Activated CD4-positive, alpha-beta memory T cell treated with anti-CD3 and anti-CD28 coated beads, Interleukin-2, amount 10 ng/mL, durations not matched to agents 7 days and 5 days (primary cell): ENCODE measurements around the gene CD248. TPM values are rescaled to one million over a fixed set of nuclear protein-coding genes. Genes with fewer than 3 reads are reported as not detected.

ENCODE experiments used
- CTCF ChIA-PET: fragments of 350-600 bp; sonication (Branson Sonifier 250); formaldehyde crosslinking; loops from one replicate; lab custom pipeline; 2021; ENCODE audit warnings: antibody characterized with exemption, inconsistent platforms; lab: Charles Lee
- POLR2A ChIA-PET: fragments of 350-600 bp; sonication (Branson Sonifier 250); formaldehyde crosslinking; loops from one replicate; lab custom pipeline; 2021; ENCODE audit warnings: antibody characterized with exemption; lab: Charles Lee
- DNase-seq: peaks from one replicate; pipeline ENCODE4 v3.0.0-alpha.2; 2020
- H3K27ac Mint-ChIP-seq: one replicate; pipeline ENCODE4 v1.8.0; 2021; ENCODE audit warnings: mild to moderate bottlenecking, mixed read lengths
- H3K27me3 Mint-ChIP-seq: one replicate; pipeline ENCODE4 v1.8.0; 2021; ENCODE audit warnings: mixed read lengths
- H3K36me3 Mint-ChIP-seq: one replicate; pipeline ENCODE4 v1.8.0; 2021; ENCODE audit warnings: low read depth, mixed read lengths
- H3K4me1 Mint-ChIP-seq: one replicate; pipeline ENCODE4 v1.8.0; 2021; ENCODE audit warnings: mixed read lengths
- H3K4me3 Mint-ChIP-seq: one replicate; pipeline ENCODE4 v1.8.0; 2021; ENCODE audit warnings: mild to moderate bottlenecking, mixed read lengths
- H3K9me3 Mint-ChIP-seq: one replicate; pipeline ENCODE4 v1.8.0; 2021; ENCODE audit warnings: mixed read lengths
- total RNA-seq, 2 experiments: library from RNA; stranded (reverse); gene quantifications; one replicate each; pipeline ENCODE4 v1.2.3, GENCODE V29; 2021

The CD248 gene
- total RNA-seq, 2 experiments from 2014 or later: not detected

DNA sequence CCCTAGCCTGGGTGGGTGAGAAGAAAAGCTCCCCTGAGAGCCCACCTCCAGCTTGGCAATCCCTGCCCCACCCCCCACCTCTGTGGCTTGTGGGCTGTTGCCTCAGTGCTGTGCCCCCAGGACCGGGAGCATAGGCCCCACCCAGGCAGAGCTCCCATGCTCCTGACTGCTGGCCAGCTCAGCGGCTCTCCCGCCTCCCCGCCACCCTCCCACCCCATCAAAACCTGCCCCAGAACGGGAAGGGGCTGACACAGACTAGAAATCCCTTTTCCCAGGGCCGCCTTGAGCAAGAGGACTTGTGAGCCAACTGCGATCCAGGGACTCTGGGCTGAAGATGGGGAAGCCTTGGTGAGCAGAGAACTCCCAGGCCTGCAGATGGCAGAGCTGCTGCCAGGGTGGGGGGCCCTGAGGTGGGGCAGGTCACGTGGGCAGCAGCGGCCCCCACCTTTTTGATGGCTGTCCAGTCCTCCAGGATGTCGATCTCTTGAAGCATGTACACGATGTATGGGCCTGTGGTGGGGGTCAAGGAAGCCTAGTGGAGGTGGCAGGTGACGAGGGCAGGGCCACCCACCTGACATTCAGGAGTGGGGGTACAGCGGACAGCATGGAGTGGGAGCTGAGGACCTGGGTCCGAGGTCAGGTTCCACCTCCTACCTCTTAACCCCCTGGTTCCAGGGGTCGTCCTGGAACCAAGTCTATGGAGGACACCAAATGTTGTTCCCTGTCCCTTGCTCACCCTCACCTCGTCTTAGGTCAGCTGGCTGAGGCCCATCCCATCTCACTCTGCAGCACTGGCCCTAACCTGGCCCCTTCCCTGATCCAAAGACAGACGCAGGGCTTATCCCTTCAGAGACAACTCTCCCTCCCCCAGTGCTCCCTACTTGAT lies 21.7 kb upstream of the CD248 start:
- Mint-ChIP-seq H3K27ac (no peak overlapping the region), H3K9me3 (no peaks in the 10 kb centered on the region), H3K4me3 (no peak overlapping the region), H3K4me1 (peaks cover 37% of the 10 kb centered on the region), H3K27me3 (peaks cover 4% of the 10 kb centered on the region), H3K36me3 (peaks cover 40% of the 10 kb centered on the region)
- POLR2A ChIA-PET: interaction anchor here (1.4 kb wide), 1 partner anchor 27 kb away, joined by 3 read pairs; no protein-coding TSS in a partner anchor
- no peak for DNase-seq
- CTCF ChIA-PET: interaction anchor here (0.5 to 1.2 kb wide), 2 partner anchors 13 to 27 kb away, joined by 3 to 5 read pairs; no protein-coding TSS in a partner anchor

DNA sequence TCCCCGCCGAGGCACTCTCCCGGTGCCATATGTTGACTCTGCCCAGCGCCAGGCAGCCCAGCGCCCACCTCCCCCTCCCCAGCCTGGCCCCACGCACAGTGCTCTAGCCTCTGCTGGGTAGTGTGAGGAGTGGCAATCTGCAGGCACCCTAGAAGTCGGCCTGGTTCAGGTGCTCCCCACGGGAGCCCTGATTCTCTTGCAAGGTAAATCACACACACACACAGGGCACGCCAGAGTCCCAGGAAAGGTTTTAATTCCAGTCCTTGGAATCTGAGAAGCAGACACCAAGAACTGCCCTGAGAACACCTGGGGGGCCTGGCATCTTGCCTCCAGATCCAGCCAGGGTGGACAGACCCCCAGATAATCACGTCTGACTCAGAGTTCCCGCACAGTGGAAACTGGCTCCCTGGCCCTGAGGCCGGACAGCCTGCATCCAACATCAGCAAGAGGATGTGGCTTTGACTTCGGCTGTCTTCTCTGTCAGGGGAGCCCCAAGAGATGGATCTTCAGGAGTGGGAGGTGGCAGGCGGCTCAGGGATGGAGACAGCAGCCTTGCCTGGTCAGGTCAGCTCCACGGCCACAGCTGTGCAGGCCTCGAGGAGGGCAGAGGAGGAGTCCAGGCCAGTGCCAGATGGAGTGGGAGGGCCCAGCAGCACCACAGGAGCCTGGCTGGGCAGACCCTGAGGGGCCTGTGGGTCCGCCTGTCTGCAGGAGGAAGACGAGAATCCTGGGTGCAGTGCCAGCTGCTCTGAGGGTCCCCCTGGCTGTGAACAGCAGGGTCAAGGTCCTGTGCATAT lies 20.5 kb upstream of the CD248 start:
- H3K36me3 Mint-ChIP-seq: peaks cover 32% of the 10 kb centered on the region
- ChIA-PET CTCF (interaction anchor here (1.2 kb wide), 1 partner anchor 26 kb away, joined by 5 read pairs; no protein-coding TSS in a partner anchor), POLR2A (interaction anchor here (1.0 to 3.8 kb wide), 3 partner anchors 25 to 47 kb away, joined by 3 to 19 read pairs (median 3); no protein-coding TSS in a partner anchor)
- H3K4me1 Mint-ChIP-seq: peaks cover 28% of the 10 kb centered on the region
- no peaks in the 10 kb centered on the region for H3K9me3 Mint-ChIP-seq
- H3K4me3 Mint-ChIP-seq: no peak overlapping the region
- DNase-seq: no peak
- H3K27me3 Mint-ChIP-seq: peaks cover 4% of the 10 kb centered on the region
- H3K27ac Mint-ChIP-seq: no peak overlapping the region

DNA sequence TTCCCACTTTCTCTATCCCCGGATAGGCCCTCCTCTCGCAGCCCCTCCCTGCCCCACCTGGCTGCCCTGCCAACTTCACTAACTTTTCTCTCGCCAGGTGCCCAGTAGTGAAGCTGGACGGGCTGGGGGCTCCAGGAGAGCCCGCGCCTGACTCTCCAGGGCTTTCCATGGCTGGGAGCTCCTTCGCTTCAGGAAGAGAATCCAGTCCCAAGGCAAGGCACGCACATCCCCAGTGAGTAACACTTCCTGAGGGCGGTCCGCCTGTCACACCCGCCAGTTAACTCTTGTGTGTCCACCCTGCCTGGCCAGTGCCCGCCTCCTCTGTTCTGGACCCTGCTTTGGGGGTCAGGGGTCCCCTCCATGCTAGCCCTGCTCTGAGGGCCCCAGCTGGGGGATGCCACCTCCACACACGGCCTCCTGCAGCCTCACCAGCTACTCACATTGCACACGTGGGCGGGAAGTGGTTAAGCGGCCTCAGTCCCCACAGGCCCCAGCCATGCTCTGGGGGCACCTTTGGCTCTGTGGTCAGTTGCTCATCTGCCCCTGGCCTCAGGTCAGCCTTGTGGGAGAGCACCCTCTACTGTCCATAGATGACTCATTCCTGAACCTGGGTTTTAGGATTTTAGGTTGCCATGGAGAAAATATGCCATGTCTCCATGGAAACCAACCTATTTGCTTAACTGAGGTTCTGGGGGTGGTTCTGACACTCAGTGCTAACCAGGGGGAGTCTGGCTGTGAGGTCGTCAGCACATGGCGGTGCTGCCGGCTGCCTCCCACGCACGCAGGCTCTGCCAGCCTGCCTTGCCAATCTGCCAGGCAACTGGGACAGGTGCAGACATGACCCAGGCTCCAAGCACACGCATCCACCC lies 19.6 kb upstream of the CD248 start, which contains the start of gene RIN1:
RIN1 (minus strand) TSS at position 201 of the 869 bp plus-strand sequence; CDS start at position 169, 32 bp downstream.
- H3K9me3 Mint-ChIP-seq: no peaks in the 10 kb centered on the region
- CTCF ChIA-PET: interaction anchor here (0.6 to 2.2 kb wide), 3 partner anchors 24 to 84 kb away, joined by 3 to 23 read pairs (median 4); no protein-coding TSS in a partner anchor
- peaks cover 4% of the 10 kb centered on the region for H3K27me3 Mint-ChIP-seq
- H3K36me3 Mint-ChIP-seq: peaks cover 24% of the 10 kb centered on the region
- peak within 1 kb of the TSS; percentile 21 for H3K27ac Mint-ChIP-seq
- no peak within 1 kb of the TSS for H3K4me3 Mint-ChIP-seq
- POLR2A ChIA-PET: interaction anchor here (0.7 to 3.8 kb wide), 6 partner anchors 7 to 47 kb away, joined by 3 to 19 read pairs (median 4); partner anchors contain the start of genes BRMS1 and SLC29A2
- peaks cover 25% of the 10 kb centered on the region for H3K4me1 Mint-ChIP-seq
- peak; percentile 70 for DNase-seq

DNA sequence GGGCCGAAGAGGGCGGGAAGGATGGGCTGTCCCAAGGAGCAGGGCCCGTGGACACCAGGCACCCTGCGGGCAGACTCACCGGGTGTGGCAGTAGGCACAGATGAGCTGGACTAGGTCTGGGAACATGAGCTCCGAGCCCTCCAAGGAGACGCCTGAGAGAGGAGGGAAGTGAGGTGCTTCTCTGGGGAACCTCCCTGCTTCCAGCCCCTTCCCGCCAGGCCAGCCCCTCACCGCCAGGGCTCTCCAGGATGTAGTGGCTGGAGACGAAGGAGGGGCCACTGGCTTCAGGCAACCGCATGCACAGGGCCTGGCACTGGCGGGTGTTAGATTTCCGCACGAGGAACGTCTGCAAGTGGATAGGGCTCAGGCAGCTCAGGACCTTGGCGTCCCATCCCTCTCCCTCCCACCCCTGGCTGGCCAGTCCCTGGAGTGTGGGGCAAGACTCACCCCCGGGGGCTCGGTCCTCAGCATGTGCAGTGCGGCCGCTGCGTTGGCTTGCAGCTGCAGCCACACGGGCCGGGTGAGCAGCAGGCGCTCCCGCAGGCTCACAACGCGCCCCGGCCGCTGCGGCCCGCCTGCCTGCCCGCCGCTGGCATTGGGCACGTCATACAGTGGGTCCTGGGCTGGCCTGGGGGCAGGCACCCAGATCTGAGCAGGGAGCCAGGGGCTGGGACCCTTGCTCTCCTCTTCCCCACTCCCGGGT lies 18.8 kb upstream of the CD248 start:
- peaks cover 25% of the 10 kb centered on the region for H3K4me1 Mint-ChIP-seq

DNA sequence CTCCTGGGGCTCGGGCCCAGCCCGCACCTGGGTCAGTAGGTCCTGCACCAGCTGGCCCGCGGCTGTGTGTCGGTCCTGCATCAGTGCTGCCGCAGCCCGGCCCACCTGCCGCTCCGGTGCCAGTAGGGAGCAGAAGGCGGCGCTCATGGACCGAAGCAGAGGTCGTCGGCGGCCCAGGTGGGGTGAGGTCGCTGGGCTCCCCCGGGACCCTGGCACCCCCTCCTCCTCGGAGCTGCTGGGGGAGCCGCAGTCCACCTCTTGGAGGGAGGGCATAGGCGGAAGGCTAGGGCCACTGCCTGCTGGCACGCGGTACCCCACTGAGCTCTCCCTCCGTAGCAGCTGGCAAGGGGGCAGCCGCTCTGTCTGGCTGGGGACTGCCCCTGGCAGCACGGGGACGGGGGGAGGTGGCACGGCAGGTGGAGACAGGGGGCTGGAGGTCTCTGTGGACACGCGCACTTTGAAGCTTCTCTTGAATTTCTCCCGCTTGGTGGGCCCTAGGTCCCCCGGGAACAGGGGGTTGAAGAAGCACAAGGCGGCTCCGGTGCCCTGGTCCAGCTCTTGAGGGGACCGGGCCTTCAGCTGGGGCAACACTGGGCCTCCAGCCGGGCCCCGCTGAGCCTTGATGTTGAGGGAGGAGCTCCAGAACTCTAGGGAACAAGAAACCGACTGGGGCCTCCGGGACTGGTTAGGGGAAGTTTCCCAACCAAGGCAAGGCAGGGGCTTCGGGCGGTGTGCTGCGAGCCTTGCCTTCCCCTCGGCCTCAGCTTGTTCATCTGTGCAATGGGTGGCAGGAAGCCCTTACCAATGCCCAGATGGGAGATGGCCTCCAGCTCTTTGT lies 18.0 kb upstream of the CD248 start:
- Mint-ChIP-seq H3K36me3 (peaks cover 16% of the 10 kb centered on the region), H3K4me3 (no peak overlapping the region), H3K9me3 (no peaks in the 10 kb centered on the region), H3K4me1 (peaks cover 25% of the 10 kb centered on the region), H3K27ac (no peak overlapping the region), H3K27me3 (peaks cover 4% of the 10 kb centered on the region)
- ChIA-PET CTCF (interaction anchor here (0.8 to 2.2 kb wide), 5 partner anchors 11 to 313 kb away, joined by 3 to 23 read pairs (median 4); partner anchors contain the start of gene SLC29A2), POLR2A (interaction anchor here (0.7 to 3.8 kb wide), 6 partner anchors 9 to 46 kb away, joined by 3 to 19 read pairs (median 4); partner anchors contain the start of genes B4GAT1, BRMS1, SLC29A2 and YIF1A)
- DNase-seq: no peak

More for the DNA sequence above, 18.8 kb upstream of the CD248 start:
- no peaks in the 10 kb centered on the region for H3K9me3 Mint-ChIP-seq
- CTCF ChIA-PET: interaction anchor here (0.6 to 2.2 kb wide), 6 partner anchors 10 to 313 kb away, joined by 3 to 23 read pairs (median 4); no protein-coding TSS in a partner anchor
- no peak overlapping the region for H3K27ac Mint-ChIP-seq
- peaks cover 4% of the 10 kb centered on the region for H3K27me3 Mint-ChIP-seq
- no peak for DNase-seq
- H3K36me3 Mint-ChIP-seq: peaks cover 16% of the 10 kb centered on the region
- H3K4me3 Mint-ChIP-seq: no peak overlapping the region
- POLR2A ChIA-PET: interaction anchor here (0.7 to 3.8 kb wide), 7 partner anchors 8 to 47 kb away, joined by 3 to 19 read pairs (median 4); partner anchors contain the start of genes B4GAT1, BRMS1, SLC29A2 and YIF1A

DNA sequence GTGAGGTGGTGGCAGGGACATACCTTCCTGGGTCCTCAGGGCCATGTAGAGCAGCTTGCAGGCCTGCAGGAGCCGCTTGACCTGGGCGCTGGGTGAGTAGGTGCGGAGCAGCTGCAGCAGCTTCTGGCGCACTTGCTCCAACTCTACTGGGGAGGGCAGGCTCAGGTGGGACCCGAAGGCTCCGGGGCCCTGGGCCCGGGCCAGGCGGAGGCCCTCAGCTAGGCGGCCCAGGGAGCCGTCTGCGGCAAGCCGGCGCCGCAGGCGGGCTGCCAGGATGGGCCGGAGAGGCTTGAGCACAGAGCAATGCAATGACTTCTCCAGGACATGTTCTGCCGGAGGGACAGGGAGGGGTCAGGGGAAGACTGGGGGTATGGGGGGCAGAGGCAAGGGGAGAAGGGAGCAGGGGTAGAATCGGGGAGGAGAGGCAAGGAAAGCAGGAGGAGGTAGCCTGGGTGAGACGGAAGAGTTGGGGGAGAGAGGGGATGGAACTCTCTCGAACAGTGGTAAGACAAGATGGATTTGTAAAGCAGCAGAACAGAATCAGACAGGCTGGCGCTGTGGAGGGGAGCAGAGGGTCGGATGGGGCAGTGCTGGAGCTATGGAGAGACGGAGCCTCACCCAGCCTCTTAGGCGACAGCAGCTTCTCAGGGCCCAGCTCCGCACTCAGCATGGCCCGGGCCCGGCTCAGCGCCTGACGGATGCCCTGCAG lies 17.2 kb upstream of the CD248 start:
- H3K27me3 Mint-ChIP-seq: peaks cover 4% of the 10 kb centered on the region
- H3K4me1 Mint-ChIP-seq: peaks cover 26% of the 10 kb centered on the region
- DNase-seq: no peak
- H3K36me3 Mint-ChIP-seq: peaks cover 14% of the 10 kb centered on the region
- ChIA-PET POLR2A (interaction anchor here (0.8 to 3.8 kb wide), 4 partner anchors 10 to 45 kb away, joined by 3 to 19 read pairs (median 8); partner anchors contain the start of genes B4GAT1, BRMS1 and YIF1A), CTCF (interaction anchor here (1.0 to 2.2 kb wide), 3 partner anchors 12 to 38 kb away, joined by 3 to 23 read pairs (median 4); partner anchors contain the start of gene SLC29A2)
- no peaks in the 10 kb centered on the region for H3K9me3 Mint-ChIP-seq
- no peak overlapping the region for H3K27ac Mint-ChIP-seq
- H3K4me3 Mint-ChIP-seq: no peak overlapping the region

DNA sequence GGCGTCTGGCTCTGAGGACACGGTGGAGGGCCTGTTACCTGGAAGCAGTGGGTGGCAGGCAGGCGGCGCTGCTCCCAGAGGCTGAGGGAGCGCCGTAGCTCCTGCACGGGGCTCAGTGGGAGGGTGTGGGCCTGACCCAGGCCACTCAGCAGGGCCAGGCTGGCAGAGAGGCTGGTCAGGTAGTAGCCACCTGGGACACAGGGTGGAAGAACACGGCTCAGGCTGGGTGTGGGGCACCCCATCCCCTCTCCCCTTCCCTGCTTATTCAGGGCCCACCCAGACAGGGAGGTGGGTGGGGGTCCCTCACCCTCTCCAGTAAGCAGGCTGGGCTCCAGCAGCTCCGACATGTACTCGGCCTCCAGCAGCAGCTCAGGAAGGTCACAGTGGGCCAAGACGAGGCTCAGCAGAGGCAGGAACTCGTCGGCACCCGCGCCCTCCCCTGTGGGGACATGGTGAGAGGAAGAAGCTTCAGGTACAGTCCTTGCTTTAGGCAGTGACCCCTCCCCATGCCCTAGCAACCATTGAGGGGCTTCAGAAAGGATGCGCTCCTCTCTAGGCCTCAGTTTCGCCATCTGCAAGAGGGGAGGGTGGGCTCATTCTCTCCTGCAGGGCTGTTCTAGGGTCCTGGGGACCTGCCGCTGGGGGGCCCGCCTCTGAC lies 16.5 kb upstream of the CD248 start:
- CTCF ChIA-PET: interaction anchor here (4.9 kb wide), 1 partner anchor 21 kb away, joined by 73 read pairs; no protein-coding TSS in a partner anchor
- DNase-seq: no peak
- peaks cover 4% of the 10 kb centered on the region for H3K27me3 Mint-ChIP-seq

DNA sequence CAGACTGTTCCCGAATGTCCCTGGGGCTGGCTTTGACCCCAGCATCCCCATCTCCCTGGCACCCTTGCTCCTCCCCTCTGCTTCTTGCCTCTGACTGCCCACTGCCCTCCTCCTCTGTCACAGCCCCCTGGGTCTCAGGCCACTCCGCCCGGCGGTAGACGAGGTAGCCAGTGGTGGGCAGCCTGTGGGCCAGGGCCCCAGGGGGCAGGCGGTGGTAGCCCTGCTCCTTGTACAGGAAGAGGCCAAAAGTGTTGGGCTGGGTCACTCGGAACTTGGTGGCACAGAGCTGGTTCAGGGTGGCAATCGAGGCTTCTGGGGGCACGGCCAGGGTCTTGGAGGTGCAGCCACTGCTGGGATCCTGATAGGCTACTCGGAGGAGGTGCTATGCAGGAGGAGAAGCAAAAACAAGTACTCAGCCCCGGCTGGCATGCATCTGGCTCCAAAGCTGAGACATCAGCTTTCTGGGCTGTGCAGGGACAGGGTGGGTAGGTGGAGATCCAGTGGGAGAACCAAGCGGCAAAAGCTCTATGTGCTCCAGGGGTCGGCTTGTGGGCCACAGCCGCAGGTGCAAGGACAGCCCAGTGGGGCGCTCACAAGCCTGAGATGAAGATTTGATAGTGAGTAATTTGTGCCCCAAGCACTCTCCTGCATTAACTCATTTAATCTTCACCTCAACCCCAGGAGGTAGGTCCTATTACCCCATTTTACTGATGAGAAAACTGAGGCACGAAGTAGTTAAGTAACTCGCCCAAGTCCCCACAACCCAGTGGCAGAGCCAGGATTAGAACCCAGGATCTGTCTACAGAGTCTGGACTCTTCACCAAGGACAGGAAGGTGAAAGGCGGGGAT lies 15.8 kb upstream of the CD248 start:
- H3K9me3 Mint-ChIP-seq: no peaks in the 10 kb centered on the region
- H3K4me3 Mint-ChIP-seq: no peak overlapping the region
- CTCF ChIA-PET: interaction anchor here (1.1 to 4.9 kb wide), 2 partner anchors 21 to 56 kb away, joined by 3 to 73 read pairs; no protein-coding TSS in a partner anchor
- POLR2A ChIA-PET: interaction anchor here (3.5 kb wide), 1 partner anchor 13 kb away, joined by 13 read pairs; the partner anchor contains the start of gene BRMS1
- DNase-seq: no peak
- no peak overlapping the region for H3K27ac Mint-ChIP-seq
- H3K4me1 Mint-ChIP-seq: peaks cover 29% of the 10 kb centered on the region
- peaks cover 7% of the 10 kb centered on the region for H3K36me3 Mint-ChIP-seq
- H3K27me3 Mint-ChIP-seq: peaks cover 4% of the 10 kb centered on the region

More for the DNA sequence above, 16.5 kb upstream of the CD248 start:
- H3K4me3 Mint-ChIP-seq: no peak overlapping the region
- POLR2A ChIA-PET: interaction anchor here (3.5 to 3.8 kb wide), 2 partner anchors 12 to 21 kb away, joined by 13 to 19 read pairs; partner anchors contain the start of gene BRMS1
- H3K9me3 Mint-ChIP-seq: no peaks in the 10 kb centered on the region
- H3K4me1 Mint-ChIP-seq: peaks cover 26% of the 10 kb centered on the region
- H3K27ac Mint-ChIP-seq: no peak overlapping the region
- peaks cover 8% of the 10 kb centered on the region for H3K36me3 Mint-ChIP-seq
